GM18526 (cell line): ENCODE measurements around the gene CFAP251.

Source experiments
- POLR2A ChIP-seq: IDR thresholded peaks from 3 replicates; pipeline ENCODE4 v1.6.1; 2011; ENCODE audit not compliant: insufficient read length; ENCODE audit errors: extremely low read depth

CFAP251 gene

DNA sequence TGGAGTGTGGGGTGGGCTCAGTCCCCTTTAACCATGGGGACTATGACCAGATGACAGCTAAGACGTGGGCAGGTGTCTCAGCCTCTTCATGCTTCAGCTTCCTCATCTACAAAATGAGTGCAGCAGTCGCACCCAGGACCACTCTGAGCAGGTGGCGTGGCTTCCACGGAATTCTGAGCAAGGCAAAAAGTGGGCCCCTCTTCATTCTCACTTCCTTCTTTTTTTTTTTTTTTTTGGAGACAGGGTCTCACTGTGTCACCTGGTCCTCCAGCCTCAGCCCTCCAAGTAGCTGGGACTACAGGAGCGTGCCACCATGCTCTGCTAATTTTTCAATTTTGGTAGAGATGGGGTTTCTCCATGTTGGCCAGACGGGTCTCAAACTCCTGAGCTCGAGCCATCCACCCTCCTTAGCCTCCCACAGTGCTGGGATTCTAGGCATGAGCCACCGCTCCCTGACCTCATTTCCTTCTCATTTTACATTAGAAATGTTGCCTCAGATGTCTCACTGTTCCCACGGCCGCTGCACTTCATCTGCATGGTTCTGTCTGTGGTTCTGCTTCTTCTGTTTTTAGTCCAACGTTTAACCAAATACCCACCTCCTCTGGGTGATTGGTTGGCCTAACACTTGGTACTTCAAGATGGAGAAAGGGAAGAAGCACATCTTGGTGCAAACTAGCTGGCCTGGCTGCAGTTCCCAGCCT, 61.9 kb downstream of the CFAP251 start:
- TF ChIP-seq POLR2A: no peak

DNA sequence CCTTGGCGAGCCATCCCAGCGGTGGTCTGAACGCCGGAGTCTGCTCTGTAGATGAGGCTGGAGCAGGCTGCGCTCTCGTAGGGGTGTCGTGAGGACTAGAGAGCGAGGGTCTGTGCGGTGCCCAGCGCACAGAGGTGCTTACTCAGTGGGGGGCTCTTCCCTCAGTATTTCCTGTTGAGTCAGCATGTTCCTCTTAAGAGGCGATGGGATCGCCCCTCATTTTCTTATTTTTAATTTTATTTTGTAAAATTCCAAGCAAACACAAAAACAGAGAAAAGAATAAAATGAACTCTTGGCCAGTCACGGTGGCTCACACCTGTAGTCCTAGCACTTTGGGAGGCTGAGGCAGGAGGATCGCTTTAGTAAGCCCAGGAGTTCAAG, 62.5 kb downstream of the CFAP251 start:
- TF ChIP-seq POLR2A: no peak

DNA sequence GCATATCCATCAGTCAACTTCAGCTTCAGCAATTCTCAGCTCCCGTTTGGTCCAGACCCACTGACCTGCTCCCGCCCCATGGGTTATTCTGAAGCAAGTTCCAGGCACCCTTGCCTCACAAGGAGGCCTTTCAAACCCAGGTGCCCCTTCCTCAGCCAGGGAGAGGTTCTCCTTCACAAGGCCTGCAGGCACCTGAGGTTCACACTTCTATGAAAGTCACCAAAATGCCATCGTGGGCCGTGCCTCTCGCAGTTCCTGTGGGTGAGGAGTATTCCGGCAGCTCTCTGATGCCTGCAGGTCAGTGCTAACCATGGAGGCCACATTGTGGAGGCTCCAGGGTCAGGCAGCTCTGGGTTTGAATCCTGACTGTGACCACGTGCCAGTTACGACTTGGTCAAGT, 63.1 kb downstream of the CFAP251 start:
- no peak for TF ChIP-seq POLR2A

DNA sequence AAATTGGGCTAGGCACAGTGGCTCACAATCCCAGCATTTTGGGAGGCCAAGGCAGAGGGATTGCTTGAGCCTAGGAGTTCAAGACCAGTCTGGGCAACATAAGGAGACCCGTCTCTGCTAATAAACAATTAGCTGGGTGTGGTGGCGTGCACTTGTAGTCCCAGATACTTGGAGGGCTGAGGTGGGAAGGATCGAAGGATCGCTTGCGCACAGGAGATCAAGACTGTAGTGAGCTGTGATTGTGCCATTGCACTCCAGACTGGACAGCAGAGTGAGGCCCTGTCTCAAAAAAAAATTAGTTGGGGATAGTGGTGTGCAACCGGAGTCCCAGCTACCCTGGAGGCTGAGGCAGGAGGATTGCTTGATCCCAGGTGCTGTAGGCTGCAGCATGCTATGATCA, 64.6 kb downstream of the CFAP251 start:
- no peak for TF ChIP-seq POLR2A

DNA sequence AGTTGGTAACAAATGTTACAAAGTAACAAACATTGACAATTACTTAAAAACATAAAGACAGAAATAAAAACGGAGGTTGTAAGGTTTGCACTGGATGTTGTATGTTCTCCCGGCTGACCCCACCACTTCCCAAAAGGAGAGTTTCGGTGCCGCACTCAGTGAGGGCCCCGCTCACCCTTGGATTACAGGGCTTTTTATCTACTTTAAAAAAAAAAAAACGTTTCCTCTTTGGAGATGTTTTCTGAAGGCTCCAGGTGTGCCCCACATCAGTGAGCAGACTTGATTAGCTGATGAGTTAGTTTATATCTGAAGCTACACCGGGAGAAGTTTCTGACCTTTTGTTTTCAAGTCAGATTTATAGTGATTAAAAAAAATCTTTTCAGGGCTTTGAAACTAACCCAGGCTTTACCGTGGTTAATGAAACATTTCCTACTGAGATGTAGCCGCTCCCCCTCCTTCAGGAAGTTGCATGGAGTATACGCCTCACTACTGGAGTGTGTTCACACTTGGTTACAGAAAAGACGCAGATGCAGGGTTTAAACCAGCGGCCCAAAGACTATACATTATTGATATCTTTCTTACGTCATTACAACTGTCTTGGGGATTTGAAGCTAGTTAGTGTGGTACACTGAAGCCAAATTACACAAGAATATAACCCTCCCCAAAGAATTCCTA, 65.3 kb downstream of the CFAP251 start:
- no peak for TF ChIP-seq POLR2A

DNA sequence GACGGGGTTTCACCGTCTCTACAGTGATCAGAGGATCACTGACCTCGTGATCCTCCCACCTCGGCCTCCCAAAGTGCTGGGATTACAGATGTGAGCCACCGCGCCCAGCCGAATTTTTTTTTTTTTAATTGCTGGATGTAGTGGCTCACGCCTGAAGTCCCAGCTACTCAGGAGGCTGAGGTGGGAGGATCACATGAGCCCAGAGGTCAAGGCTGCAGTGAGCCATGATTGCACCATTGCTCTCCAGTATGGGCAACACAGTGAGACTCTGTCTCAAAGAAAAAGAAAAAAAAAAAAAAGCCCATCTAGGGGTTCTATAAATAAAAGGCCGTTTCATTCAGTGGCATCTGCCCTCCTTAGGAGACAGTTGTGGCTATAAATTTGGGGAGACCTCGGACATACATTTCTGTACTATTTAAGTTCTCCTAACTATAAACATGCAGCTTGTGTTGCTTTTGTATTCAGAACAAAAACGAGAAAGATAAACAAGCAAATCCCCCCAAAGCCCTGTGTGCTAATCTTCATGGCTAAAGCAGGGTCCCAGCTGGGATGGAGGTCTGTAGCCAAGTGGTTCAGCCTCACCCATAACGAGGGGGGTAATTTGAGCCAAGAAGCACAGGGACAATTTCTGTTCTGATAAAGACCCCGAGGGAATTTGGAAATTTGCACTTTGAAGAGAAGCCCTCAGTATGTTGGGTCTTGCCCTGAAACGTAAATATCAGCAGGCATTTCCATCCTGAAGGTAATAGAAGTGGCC, 68.3 kb downstream of the CFAP251 start:
- TF ChIP-seq POLR2A: no peak

DNA sequence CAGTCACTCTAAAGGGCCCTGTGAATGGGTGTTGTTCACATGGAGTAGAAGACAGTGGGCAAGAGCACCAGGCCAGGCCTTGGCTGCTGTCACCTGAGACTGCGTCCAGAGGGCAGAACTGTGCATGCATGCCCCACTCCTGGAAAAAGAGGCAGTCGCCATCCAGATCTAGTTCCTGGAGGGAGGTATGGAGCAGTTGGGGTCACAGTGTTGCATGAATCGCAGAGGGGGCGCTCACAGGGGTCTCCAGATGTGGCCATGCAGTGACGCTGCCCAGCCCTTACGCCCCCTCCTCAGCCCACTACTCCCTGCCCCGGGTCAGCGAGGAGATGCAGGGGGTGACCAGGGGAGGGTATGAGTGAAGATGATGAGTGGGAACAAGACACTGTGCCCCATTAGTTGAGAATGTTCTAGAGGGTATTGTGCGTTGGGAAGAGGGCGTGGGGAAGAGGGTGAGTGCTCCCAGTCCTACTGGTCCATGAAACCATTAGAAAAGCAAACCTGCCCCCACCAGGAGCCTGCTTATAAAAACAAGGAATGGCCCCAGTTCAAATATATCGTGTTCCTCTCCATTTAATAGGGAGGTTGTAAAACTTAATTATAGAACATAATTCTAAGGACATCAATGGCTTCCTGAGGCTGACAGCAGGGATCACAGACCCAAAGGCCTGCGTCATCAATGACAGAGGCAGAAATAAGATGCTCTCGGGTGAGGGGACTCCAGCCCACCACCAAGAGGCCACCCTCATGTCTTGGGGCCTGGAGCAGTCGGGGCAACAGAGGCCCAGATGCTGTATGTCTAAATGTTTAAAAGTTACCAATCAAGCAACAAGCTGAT, 71.1 kb downstream of the CFAP251 start:
- TF ChIP-seq POLR2A: no peak

DNA sequence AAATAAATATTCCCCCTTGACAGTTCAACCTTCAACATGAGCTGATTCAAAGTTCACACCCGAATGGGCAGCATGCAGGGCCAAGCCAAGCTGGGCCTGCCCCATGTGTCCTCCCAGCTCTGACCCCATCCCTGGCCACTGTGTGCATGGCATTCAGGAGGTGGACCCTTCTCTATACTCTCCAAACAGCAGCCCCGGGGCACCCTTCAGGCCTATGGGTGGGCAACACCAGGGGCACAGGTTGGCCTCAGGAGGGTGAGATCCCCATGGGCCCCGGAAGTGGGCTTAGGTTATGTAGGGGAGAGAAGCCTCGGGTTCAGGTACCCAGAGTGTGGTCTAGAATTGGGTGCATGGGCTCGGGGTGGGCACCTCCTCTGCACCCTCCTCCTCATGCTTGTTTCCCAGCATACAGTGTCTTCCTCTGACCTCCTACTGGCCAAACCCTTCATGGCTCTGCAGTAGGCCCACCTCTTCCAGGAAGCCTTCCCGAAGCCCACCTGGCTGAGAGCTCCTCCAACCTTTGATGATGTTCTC, 71.8 kb downstream of the CFAP251 start:
- no peak for TF ChIP-seq POLR2A

DNA sequence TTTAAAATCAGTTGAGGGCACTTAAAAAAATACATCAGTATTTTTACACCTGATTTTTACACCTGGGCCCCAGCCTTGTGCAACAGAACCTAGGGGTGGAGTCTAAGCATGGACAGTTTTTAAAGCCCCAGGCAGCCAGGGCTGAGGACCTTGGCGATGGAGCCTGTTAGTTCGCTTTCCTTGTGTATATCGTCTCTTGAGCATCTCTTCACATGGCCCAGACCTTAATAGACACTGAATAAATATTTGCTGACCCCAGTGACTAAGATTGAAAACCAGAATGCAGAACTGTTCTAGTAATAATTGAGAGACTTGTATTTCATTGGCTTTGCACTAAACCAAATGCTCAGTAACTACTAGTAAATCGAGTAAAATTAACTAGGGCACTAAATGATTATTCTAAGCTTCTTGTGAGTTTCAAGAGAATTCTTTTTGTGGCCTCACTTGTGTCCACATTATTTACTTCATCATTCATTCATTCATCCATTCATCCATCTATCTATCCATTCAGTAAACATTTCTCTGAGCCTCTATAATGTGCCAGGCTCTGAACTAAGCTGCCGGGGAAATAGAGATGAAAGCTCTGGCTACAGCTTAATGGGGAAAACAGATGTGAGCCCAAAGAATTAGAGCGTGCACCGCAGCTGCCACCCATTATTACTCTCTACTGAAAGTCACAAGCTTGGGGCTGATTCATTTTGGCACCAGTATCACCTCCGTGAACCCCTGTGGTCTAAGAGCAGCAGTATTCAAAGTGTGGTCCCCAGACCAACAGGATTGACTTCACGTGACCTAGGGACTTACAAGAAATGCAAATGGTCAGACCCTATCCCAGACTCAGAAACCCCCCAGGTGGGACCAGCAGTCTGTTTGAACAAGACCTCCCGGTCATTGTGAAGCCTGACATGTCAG, 72.6 kb downstream of the CFAP251 start:
- no peak for TF ChIP-seq POLR2A

DNA sequence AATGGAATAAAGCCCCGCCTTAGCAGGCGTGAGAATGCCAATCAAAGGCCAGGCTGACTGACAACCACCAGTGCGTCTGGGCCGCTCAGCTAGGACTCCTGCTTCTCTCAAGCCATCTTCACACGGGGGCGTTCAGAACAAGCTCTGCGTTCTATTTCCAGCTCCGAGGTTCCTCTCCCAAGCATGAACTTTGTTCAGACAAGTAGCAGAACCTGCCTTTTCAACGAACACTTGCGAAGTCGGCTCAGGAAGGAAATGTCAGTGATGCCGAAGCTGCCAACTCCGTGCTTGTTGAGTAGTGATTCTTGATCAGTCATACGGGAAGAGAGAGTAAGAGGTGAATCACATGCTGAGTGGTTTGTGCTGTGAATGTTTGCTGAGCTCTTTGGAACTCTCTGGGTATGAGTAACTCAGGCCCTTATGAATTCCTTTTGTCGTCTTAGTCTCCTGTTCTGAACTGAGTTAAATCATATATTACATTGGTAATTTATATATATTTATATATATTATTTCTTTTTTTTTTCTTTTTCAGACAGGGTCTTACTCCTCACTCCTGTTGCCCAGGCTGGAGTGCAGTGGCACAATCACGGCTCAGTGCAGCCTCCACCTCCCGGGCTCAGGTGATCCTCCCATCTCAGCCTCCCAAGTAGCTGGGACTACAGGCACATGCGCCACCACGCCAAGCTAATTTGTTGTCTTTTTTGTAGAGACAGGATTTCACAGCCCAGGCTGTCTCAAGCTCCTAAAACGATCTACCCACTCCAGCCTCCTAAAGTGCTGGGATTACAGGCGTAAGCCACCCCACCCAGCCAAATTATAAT, 73.9 kb downstream of the CFAP251 start:
- no peak for TF ChIP-seq POLR2A

DNA sequence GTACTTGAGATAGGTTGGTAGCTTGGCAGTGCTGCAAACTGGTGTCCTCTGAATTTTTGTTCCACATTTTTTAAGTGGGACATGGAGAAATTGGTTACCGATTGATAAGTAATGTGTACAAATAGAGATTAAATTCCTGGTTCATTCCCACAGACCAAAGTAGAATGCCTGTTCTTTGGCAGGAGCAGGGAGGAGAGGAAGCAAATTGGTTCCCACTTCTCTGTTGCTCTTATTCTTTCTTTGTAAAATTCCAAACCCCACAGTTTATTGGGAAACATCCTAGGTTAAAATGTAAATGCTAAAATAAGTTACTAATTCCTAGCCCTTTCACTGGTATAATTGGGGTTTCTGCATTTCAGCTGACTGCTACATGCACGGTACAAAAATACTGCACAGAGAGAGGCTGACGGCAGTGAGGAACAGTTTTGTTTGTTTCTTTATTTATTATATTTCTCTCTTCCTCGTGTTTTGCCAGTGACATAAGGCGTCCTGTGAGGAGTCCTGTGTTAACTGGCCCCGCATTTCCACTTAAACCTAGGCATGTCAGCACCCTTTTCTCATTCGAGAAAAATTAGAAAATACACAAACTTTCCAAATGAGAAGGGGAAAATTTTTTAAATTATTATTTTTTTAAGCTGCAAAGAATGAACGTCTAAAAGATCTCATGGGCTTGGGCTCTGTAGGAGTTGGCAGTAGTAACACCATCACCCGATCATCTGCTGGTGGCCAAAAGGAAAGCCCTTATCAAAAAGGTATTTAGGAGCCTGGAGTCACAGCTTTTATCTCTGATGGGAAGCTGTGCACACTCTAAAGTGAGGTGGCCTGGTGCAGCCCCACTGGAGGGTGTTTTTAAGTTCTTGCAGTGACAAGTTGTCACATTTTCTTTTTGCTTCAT, 77.9 kb downstream of the CFAP251 start:
- TF ChIP-seq POLR2A: no peak

DNA sequence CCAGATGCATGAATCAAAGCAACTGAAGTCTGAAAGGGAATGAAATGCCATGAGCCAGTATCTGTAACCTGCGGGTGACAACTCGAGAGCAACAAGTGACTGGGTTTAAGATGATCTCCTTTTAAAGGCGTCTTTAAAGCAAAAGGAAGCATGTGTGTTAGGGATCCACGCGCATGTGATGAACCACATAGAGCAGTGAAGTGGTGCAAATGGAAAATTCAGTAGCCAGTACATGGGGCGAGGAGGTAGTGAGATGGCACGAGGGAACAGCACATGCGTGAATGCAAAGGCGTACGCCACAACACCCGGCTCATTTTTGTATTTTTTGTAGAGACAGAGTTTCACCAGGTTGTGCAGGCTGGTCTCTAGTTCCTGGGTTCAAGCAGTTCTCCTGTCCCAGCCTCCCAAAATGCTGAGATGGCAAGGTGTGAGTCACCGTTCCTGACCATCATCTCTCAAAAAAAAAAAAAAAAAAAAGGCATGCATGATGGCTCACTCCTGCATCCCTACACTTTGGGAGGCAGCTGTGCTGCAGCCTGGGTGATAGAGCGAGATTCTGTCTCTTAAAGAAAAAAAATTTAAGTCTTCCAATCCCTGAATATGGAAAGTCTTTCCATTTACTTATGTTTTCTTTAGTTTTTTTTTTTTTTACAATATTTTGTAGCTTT, 78.7 kb downstream of the CFAP251 start:
- no peak for TF ChIP-seq POLR2A
